ENCODE data around the gene ADISSP. TPM values are rescaled to one million over a fixed set of nuclear protein-coding genes. Genes with fewer than 3 reads are reported as not detected.

ADISSP gene
- total RNA-seq, 1 experiment from 2014 or later, result 99.4 TPM

DNA sequence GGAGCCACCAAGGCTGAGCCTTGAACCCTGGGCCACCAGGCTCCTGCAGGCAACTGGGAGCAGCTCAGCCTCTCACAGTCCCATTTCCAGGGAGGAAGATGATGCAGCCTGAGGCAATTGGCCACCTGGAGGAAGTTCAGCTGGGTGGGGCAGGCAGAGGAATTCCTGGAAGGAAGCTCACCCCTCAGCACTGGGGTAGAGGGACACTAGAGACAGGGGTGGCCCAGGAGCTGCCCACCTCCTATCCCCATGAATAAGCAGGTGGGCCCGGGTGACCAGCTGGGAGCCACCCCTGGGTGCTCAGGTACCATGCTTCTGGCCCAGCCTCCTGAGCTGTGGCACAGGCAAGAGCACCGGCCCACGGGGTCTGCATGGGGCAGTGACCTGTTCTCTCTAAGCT is 38.7 kb downstream of the ADISSP start:
- Histone ChIP-seq H3K9me2 (ENCODE audit: insufficient read depth) (no peaks in the 10 kb centered on the region), H3K79me2 (ENCODE audit: insufficient read depth, low read length) (no peaks in the 10 kb centered on the region), H3K36me3 (ENCODE audit: control insufficient read depth in 1 of 2, insufficient read depth in 2 of 2, low read length in 2 of 2) (no peaks in the 10 kb centered on the region), H3K27me3 (ENCODE audit: insufficient read depth, low read length) (0 out of 2 replicates have a peak, but pooled peaks cover 8% of the 10 kb centered on the region), H3K9ac (ENCODE audit: low read length) (no peak overlapping the region), H3K9me3 (ENCODE audit: control insufficient read depth in 1 of 2, insufficient read depth in 1 of 2, low read depth in 1 of 2, low read length in 2 of 2) (no peaks in the 10 kb centered on the region), H4K20me1 (ENCODE audit: insufficient read depth) (no peaks in the 10 kb centered on the region), H3K4me1 (ENCODE audit: control insufficient read depth in 1 of 2, insufficient read depth in 2 of 2, low read length in 2 of 2) (peaks cover 3 to 25% of the 10 kb centered on the region in 2 experiments; a peak in 3 of 4 replicates), H2AFZ (ENCODE audit: low read depth, low read length, poor library complexity, severe bottlenecking) (no peak overlapping the region), H3K4me2 (ENCODE audit: low read length) (peak overlapping the region; percentile 16), H3K27ac (ENCODE audit: low read depth, low read length) (no peak overlapping the region), H3K4me3 (replicated peaks in 1 of 2; ENCODE audit: low read depth in 1 of 2, low read length in 2 of 2) (no peak overlapping the region)
- DNase-seq (ENCODE audit: low read depth, low spot score), result no peak
- ChIA-PET CTCF (interaction anchor here (0.6 to 2.2 kb wide), 5 partner anchors 8 to 24 kb away, joined by 3 to 5 read pairs (median 3); partner anchors contain the start of gene SIGLEC1), RAD21 (ENCODE audit: low non-redundant PET in 1 of 2, low total read pairs in 2 of 2, uncharacterized antibody in 2 of 2, unreplicated experiment in 2 of 2) (no interaction called here), POLR2A (no interaction called here)
- intact Hi-C loops (cut with micrococcal nuclease), result no loop called here
- TF ChIP-seq SRF (IDR thresholded peaks at IDR 0.05; ENCODE audit: low read depth) (no peak), YY1 (IDR thresholded peaks at IDR 0.05; ENCODE audit: extremely low read depth, insufficient replicate concordance, low read depth, low read length) (no peak), ZFX (IDR thresholded peaks at IDR 0.05) (no peak), ELF1 (IDR thresholded peaks at IDR 0.05; ENCODE audit: borderline replicate concordance, low read depth) (no peak)
- TF ChIP-seq, protein P1, sequence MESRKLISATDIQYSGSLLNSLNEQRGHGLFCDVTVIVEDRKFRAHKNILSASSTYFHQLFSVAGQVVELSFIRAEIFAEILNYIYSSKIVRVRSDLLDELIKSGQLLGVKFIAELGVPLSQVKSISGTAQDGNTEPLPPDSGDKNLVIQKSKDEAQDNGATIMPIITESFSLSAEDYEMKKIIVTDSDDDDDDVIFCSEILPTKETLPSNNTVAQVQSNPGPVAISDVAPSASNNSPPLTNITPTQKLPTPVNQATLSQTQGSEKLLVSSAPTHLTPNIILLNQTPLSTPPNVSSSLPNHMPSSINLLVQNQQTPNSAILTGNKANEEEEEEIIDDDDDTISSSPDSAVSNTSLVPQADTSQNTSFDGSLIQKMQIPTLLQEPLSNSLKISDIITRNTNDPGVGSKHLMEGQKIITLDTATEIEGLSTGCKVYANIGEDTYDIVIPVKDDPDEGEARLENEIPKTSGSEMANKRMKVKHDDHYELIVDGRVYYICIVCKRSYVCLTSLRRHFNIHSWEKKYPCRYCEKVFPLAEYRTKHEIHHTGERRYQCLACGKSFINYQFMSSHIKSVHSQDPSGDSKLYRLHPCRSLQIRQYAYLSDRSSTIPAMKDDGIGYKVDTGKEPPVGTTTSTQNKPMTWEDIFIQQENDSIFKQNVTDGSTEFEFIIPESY (IDR thresholded peaks at IDR 0.05; ENCODE audit: extremely low read depth, insufficient replicate concordance, low read length), result no peak
- BruUV-seq (replicated peaks), result no TSS peak
- ATAC-seq, result no peak

DNA sequence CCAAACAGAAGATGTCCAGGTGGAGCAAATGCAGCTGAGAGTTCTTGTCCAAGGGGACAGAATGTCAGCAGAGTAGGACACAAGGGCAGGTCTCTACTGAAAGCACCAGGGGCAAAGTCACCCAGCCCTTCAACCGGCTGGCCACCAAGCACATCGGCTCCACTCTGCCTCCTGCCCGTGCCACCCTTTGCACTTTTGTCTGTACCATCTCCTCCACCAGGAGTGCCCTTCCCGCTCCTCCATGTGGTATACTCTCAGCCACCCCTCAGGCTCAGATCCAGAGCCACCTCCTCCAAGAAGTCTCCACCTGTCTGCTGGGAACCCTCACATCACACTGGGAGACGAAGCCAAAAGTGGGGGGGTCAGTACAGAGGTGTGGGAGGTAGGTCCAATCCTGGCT is 39.2 kb downstream of the ADISSP start:
- no peak overlapping the region for H3K27ac ChIP-seq (ENCODE audit: low read depth, low read length)
- H3K4me1 ChIP-seq (ENCODE audit: control insufficient read depth in 1 of 2, insufficient read depth in 2 of 2, low read length in 2 of 2), result peaks cover 3 to 20% of the 10 kb centered on the region in 2 experiments; a peak in 2 of 4 replicates
- 0 out of 2 replicates have a peak, but pooled peaks cover 8% of the 10 kb centered on the region for H3K27me3 ChIP-seq (ENCODE audit: insufficient read depth, low read length)
- RAD21 ChIA-PET (ENCODE audit: low non-redundant PET in 1 of 2, low total read pairs in 2 of 2, uncharacterized antibody in 2 of 2, unreplicated experiment in 2 of 2), result no interaction called here
- H3K79me2 ChIP-seq (ENCODE audit: insufficient read depth, low read length), result no peaks in the 10 kb centered on the region
- CTCF ChIA-PET, result interaction anchor here (1.0 to 2.2 kb wide), 4 partner anchors 9 to 18 kb away, joined by 3 to 5 read pairs (median 4); partner anchors contain the start of gene SIGLEC1
- H3K4me2 ChIP-seq (ENCODE audit: low read length), result peak overlapping the region; percentile 16
- ATAC-seq (peak; percentile 18; the same call in 1 of the 2 replicates), DNase-seq (ENCODE audit: low read depth, low spot score) (no peak)
- intact Hi-C loops (cut with micrococcal nuclease), result no loop called here
- H3K9me3 ChIP-seq (ENCODE audit: control insufficient read depth in 1 of 2, insufficient read depth in 1 of 2, low read depth in 1 of 2, low read length in 2 of 2), result no peaks in the 10 kb centered on the region
- no peak overlapping the region for H2AFZ ChIP-seq (ENCODE audit: low read depth, low read length, poor library complexity, severe bottlenecking)
- TF ChIP-seq, protein P2, sequence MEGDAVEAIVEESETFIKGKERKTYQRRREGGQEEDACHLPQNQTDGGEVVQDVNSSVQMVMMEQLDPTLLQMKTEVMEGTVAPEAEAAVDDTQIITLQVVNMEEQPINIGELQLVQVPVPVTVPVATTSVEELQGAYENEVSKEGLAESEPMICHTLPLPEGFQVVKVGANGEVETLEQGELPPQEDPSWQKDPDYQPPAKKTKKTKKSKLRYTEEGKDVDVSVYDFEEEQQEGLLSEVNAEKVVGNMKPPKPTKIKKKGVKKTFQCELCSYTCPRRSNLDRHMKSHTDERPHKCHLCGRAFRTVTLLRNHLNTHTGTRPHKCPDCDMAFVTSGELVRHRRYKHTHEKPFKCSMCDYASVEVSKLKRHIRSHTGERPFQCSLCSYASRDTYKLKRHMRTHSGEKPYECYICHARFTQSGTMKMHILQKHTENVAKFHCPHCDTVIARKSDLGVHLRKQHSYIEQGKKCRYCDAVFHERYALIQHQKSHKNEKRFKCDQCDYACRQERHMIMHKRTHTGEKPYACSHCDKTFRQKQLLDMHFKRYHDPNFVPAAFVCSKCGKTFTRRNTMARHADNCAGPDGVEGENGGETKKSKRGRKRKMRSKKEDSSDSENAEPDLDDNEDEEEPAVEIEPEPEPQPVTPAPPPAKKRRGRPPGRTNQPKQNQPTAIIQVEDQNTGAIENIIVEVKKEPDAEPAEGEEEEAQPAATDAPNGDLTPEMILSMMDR (IDR thresholded peaks at IDR 0.05 in 2 of 3, conservative IDR thresholded peaks at IDR 0.05 in 1 of 3; ENCODE audit: borderline replicate concordance in 1 of 3, insufficient read depth in 1 of 3, low read depth in 2 of 3, low read length in 2 of 3), result no peak
- TF ChIP-seq SP1 (IDR thresholded peaks at IDR 0.05; ENCODE audit: low read depth), result no peak
- H3K4me3 ChIP-seq (replicated peaks in 1 of 2; ENCODE audit: low read depth in 1 of 2, low read length in 2 of 2), result no peak overlapping the region
- H3K9me2 ChIP-seq (ENCODE audit: insufficient read depth), result no peaks in the 10 kb centered on the region
- H3K36me3 ChIP-seq (ENCODE audit: control insufficient read depth in 1 of 2, insufficient read depth in 2 of 2, low read length in 2 of 2), result no peaks in the 10 kb centered on the region
- BruUV-seq (replicated peaks), result no TSS peak
- POLR2A ChIA-PET, result no interaction called here
- no peaks in the 10 kb centered on the region for H4K20me1 ChIP-seq (ENCODE audit: insufficient read depth)
- H3K9ac ChIP-seq (ENCODE audit: low read length), result no peak overlapping the region

All from HCT116 (cell line).